Renal cortical epithelial cell (primary cell): Measurements from ENCODE around the gene MTRF1L. TPM values are rescaled to one million over a fixed set of nuclear protein-coding genes. Genes with fewer than 3 reads are reported as not detected.
"Not testable (repeated sequence)": the region's sequence is repeated elsewhere in the genome, so short reads cannot be mapped to it uniquely, and the experiment has no call there.

Experiments
- DNase-seq: peaks from one replicate; pipeline ENCODE4 v3.0.0-alpha.2; 2011; ENCODE audit warnings: low read depth
- total RNA-seq: library from RNA; depleted of rRNA; stranded (reverse); fragments of >200 nt; gene quantifications from 2 replicates; pipeline ENCODE4 v1.2.3, GENCODE V29; 2014

MTRF1L gene
- total RNA-seq, 1 donor from 2014 or later: 30.5 TPM

- no peak for DNase-seq
Measured at GRCh38 chr6:152969688-152970418, 32.7 kb downstream of the MTRF1L start.

- DNase-seq: not testable (repeated sequence)
Measured at GRCh38 chr6:152966168-152966894, 36.2 kb downstream of the MTRF1L start.

- no peak for DNase-seq
Measured at GRCh38 chr6:152959333-152959732, 43.2 kb downstream of the MTRF1L start.

GRCh38 chr6:152957796-152958195 is 44.7 kb downstream of the MTRF1L start:
- DNase-seq: no peak

GRCh38 chr6:152954443-152954842 is 48.1 kb downstream of the MTRF1L start:
- no peak for DNase-seq

- peak; percentile 46 for DNase-seq
Measured at GRCh38 chr6:152952866-152953509, 49.5 kb downstream of the MTRF1L start.

GRCh38 chr6:152952045-152952444 is 50.5 kb downstream of the MTRF1L start:
- DNase-seq: peak; percentile 34

GRCh38 chr6:152950240-152950639 is 52.3 kb downstream of the MTRF1L start:
- DNase-seq: no peak

GRCh38 chr6:152948150-152948768 is 54.2 kb downstream of the MTRF1L start:
- DNase-seq: peak; percentile 58

GRCh38 chr6:152946995-152947394 is 55.5 kb downstream of the MTRF1L start:
- no peak for DNase-seq

GRCh38 chr6:152946484-152946883 is 56.0 kb downstream of the MTRF1L start:
- no peak for DNase-seq

GRCh38 chr6:152943260-152943897 is 59.1 kb downstream of the MTRF1L start:
- DNase-seq: no peak

GRCh38 chr6:152942319-152942869 is 60.1 kb downstream of the MTRF1L start:
- DNase-seq: no peak

- no peak for DNase-seq
Measured at GRCh38 chr6:152941746-152942145, 60.8 kb downstream of the MTRF1L start.

Other genes with a start within 250 kb of the MTRF1L start
- 4.6 and 12.3 TPM in 2 replicates for gene FBXO5, start 19.7 kb downstream of the MTRF1L start, total RNA-seq
- 3.6 and 7.0 TPM in 2 replicates for gene RGS17, start 128.6 kb upstream of the MTRF1L start, total RNA-seq